Endodermal cell (in vitro differentiated cells): ENCODE measurements around the gene CRKL. TPM values are rescaled to one million over a fixed set of nuclear protein-coding genes. Genes with fewer than 3 reads are reported as not detected.

Source experiments
- DNase-seq: peaks from one replicate; pipeline ENCODE4 v3.0.0-alpha.2; 2017
- H3K27ac ChIP-seq: 2 replicates; pipeline ENCODE4 v1.5.1; 2013; ENCODE audit warnings: mild to moderate bottlenecking, low read depth, low read length, moderate library complexity
- H3K27me3 ChIP-seq: 2 replicates; pipeline ENCODE4 v1.6.1; 2013; ENCODE audit warnings: mild to moderate bottlenecking, low read length, moderate library complexity; ENCODE audit not compliant: insufficient read depth, control insufficient read depth, poor library complexity, severe bottlenecking
- H3K36me3 ChIP-seq: 2 replicates; pipeline ENCODE4 v1.7.0; 2013; ENCODE audit warnings: mild to moderate bottlenecking, low read length, moderate library complexity; ENCODE audit not compliant: control insufficient read depth, insufficient read depth
- H3K4me1 ChIP-seq: one replicate; pipeline ENCODE4 v1.7.0; 2013; ENCODE audit warnings: low read length; ENCODE audit not compliant: control insufficient read depth, insufficient read depth
- H3K4me3 ChIP-seq: 2 replicates; pipeline ENCODE4 v1.5.1; 2013; ENCODE audit warnings: mild to moderate bottlenecking, low read length, moderate library complexity
- H3K9ac ChIP-seq: 2 replicates; pipeline ENCODE4 v1.6.1; 2013; ENCODE audit warnings: mild to moderate bottlenecking, low read length, moderate library complexity; ENCODE audit not compliant: poor library complexity, severe bottlenecking; ENCODE audit errors: extremely low read depth
- H3K9me3 ChIP-seq: 2 replicates; pipeline ENCODE4 v1.6.1; 2013; ENCODE audit warnings: mild to moderate bottlenecking, low read length, moderate library complexity; ENCODE audit not compliant: control insufficient read depth
- H3K27ac Mint-ChIP-seq: 2 replicates; pipeline ENCODE4 v1.8.0; 2020; ENCODE audit warnings: mixed read lengths
- H3K27me3 Mint-ChIP-seq: 2 replicates; pipeline ENCODE4 v1.8.0; 2021; ENCODE audit warnings: mild to moderate bottlenecking, mixed read lengths; ENCODE audit not compliant: insufficient read depth
- H3K36me3 Mint-ChIP-seq: 2 replicates; pipeline ENCODE4 v1.8.0; 2020; ENCODE audit warnings: low read depth, mixed read lengths
- H3K4me1 Mint-ChIP-seq: 2 replicates; pipeline ENCODE4 v1.8.0; 2020; ENCODE audit warnings: mixed read lengths
- H3K4me3 Mint-ChIP-seq: 2 replicates; pipeline ENCODE4 v1.8.0; 2020; ENCODE audit warnings: mild to moderate bottlenecking, moderate library complexity, mixed read lengths
- H3K9me3 Mint-ChIP-seq: 2 replicates; pipeline ENCODE4 v1.8.0; 2020; ENCODE audit warnings: mild to moderate bottlenecking, mixed read lengths
- WGBS, 2 experiments: methylation state at CpG; one replicate each; pipeline versions ENCODE4 v1.1.5 to v1.1.7; 2013; ENCODE audit warnings: missing lambda C conversion rate in 2 of 2, mixed read lengths in 1 of 2; ENCODE audit not compliant: insufficient coverage in 1 of 2, insufficient read length in 1 of 2; 5-methylcytosine and 5-hydroxymethylcytosine counted together
- total RNA-seq, 2 donors: library from RNA; stranded (reverse); fragmentation: NEBNext Ultra II Directional in 1 of 2; extraction: Animal tissue kit (Norgen Biotek cat#: 25700) in 1 of 2; gene quantifications; 2 replicates in 1 of 2; 3 replicates in 1 of 2; pipeline ENCODE4 v1.2.1, GENCODE V29; 2021
- TF ChIP-seq, protein P1 (sequence below): fragments of 200-600 bp; sonication (generic); conservative IDR thresholded peaks from 2 replicates; pipeline ENCODE4 v1.5.0; 2021; ENCODE audit warnings: antibody characterized with exemption, mild to moderate bottlenecking

The CRKL gene
- total RNA-seq, 2 donors from 2014 or later = 89.5 to 104 TPM

DNA sequence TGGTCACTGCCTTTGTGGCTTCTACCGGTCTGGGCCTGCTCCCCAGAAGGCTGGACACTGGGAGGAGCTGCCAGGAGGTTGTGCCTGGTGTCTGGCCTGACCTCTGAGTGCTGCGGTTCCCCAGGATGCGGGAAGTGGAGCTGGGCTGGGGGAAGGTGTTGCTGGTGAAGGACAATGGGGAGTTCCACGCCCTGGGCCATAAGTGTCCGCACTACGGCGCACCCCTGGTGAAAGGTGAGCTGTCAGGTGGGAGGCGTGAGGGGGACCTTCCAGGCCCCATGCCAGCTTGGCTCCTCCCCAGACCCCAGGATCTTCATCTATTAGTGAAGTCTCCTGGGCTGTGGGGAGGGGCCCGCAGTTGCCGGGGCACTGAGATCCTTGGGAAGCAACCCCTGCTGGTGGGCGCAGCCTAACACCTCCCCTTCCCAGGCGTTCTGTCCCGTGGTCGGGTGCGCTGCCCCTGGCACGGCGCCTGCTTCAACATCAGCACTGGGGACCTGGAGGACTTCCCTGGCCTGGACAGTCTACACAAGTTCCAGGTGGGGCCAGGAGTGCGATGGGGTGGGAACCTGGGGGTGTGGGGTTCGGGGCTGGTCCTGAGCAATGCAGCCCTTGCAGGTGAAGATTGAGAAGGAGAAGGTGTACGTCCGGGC is 56.6 kb downstream of the CRKL start:
- Histone ChIP-seq H3K27me3 (peaks cover 65% of the 10 kb centered on the region), H3K4me1 (no peaks in the 10 kb centered on the region), H3K36me3 (no peaks in the 10 kb centered on the region), H3K9me3 (peaks cover 8% of the 10 kb centered on the region), H3K4me3 (no peak overlapping the region), H3K27ac (no peak overlapping the region), H3K9ac (no peak overlapping the region)
- TF ChIP-seq, protein P1, sequence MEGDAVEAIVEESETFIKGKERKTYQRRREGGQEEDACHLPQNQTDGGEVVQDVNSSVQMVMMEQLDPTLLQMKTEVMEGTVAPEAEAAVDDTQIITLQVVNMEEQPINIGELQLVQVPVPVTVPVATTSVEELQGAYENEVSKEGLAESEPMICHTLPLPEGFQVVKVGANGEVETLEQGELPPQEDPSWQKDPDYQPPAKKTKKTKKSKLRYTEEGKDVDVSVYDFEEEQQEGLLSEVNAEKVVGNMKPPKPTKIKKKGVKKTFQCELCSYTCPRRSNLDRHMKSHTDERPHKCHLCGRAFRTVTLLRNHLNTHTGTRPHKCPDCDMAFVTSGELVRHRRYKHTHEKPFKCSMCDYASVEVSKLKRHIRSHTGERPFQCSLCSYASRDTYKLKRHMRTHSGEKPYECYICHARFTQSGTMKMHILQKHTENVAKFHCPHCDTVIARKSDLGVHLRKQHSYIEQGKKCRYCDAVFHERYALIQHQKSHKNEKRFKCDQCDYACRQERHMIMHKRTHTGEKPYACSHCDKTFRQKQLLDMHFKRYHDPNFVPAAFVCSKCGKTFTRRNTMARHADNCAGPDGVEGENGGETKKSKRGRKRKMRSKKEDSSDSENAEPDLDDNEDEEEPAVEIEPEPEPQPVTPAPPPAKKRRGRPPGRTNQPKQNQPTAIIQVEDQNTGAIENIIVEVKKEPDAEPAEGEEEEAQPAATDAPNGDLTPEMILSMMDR = no peak
- Mint-ChIP-seq H3K27ac (no peak overlapping the region), H3K4me3 (no peak overlapping the region), H3K36me3 (no peaks in the 10 kb centered on the region), H3K27me3 (peaks cover 93% of the 10 kb centered on the region), H3K4me1 (peaks cover 7% of the 10 kb centered on the region), H3K9me3 (peaks cover 10% of the 10 kb centered on the region)
- 88 to 89% methylated on average over 12 to 21 of the region's 21 CpGs for WGBS, 2 experiments
- no peak for DNase-seq

DNA sequence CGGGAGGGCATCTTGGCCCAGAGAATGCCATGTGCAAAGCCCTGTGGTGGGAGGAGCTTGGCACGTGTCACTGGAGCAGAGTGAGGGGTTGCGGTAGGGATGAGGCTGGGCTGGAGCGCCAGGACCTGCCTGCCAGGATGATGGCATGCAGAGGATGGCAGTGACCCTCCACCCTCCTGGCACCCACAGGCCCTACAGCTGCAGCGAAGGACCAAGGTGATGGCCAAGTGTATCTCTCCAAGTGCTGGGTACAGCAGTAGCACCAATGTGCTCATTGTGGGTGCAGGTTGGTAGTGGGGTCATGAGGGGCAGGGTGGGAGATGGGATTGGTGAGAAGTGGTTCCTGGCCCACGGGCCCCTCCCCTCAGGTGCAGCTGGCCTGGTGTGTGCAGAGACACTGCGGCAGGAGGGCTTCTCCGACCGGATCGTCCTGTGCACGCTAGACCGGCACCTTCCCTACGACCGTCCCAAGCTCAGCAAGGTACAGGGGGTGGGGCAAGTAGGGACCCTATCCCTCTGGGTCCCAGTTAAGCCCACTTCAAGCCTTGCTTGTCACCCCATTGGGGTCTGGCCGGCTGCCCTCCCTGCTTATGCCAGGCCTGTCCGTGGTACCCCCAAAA is 57.2 kb downstream of the CRKL start:
- no peaks in the 10 kb centered on the region for H3K36me3 Mint-ChIP-seq
- H3K9me3 ChIP-seq = peaks cover 11% of the 10 kb centered on the region

DNA sequence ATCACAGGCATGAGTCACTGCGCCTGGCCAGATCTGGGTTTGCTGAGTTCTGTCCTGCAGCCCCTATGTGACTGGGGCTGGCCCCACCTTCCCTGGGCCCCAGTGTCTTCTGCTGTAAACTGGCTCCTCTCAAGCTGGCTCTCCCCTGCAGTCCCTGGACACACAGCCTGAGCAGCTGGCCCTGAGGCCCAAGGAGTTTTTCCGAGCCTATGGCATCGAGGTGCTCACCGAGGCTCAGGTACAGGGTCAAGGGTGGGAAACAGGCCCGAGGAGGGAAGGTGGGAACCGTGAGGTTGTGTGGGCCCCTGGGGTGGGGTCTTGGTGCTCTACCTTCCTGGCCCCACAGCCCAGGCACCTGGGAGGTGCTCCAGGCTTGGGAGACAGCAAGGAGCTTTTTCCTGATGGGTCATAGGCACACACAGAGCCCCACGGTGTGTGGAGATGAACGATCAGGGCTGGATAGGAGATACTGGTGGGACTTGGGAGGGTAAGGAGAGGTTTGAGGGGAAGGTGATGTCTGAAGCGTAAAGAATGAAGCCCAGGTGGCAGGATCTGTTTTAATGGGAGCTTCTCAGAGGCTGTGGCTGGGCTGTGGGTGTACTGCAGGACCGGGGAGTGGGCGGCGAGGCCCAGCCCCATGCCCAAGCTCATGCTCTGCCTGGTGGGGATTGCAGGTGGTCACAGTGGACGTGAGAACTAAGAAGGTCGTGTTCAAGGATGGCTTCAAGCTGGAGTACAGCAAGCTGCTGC is 58.5 kb downstream of the CRKL start:
- H3K9me3 ChIP-seq = peaks cover 11% of the 10 kb centered on the region
- no peak for DNase-seq
- Mint-ChIP-seq H3K9me3 (peaks cover 14% of the 10 kb centered on the region), H3K27ac (no peak overlapping the region), H3K4me1 (peaks cover 17% of the 10 kb centered on the region), H3K36me3 (no peaks in the 10 kb centered on the region), H3K4me3 (no peak overlapping the region), H3K27me3 (peaks cover 84% of the 10 kb centered on the region)
- no peaks in the 10 kb centered on the region for H3K4me1 ChIP-seq
- H3K27me3 ChIP-seq = peaks cover 53% of the 10 kb centered on the region
- H3K9ac ChIP-seq = no peak overlapping the region
- H3K36me3 ChIP-seq = no peaks in the 10 kb centered on the region
- no peak overlapping the region for H3K4me3 ChIP-seq
- 89 to 91% methylated on average over 9 to 14 of the region's 14 CpGs for WGBS, 2 experiments
- TF ChIP-seq, protein P1 = no peak
- no peak overlapping the region for H3K27ac ChIP-seq

More for the DNA sequence above, 57.2 kb downstream of the CRKL start:
- Histone ChIP-seq H3K27me3 (peaks cover 59% of the 10 kb centered on the region), H3K36me3 (no peaks in the 10 kb centered on the region), H3K4me3 (no peak overlapping the region), H3K9ac (no peak overlapping the region), H3K27ac (no peak overlapping the region), H3K4me1 (no peaks in the 10 kb centered on the region)
- Mint-ChIP-seq H3K4me3 (no peak overlapping the region), H3K4me1 (peaks cover 8% of the 10 kb centered on the region), H3K27ac (no peak overlapping the region), H3K9me3 (peaks cover 14% of the 10 kb centered on the region), H3K27me3 (peaks cover 91% of the 10 kb centered on the region)
- WGBS, 2 experiments = 90 to 91% methylated on average over 5 to 16 of the region's 16 CpGs
- no peak for DNase-seq
- TF ChIP-seq, protein P1 = no peak
